IMR-90 (cell line): ENCODE results near the gene SPTY2D1.

Source experiments
- BHLHE40 ChIP-seq: fragments of 150-350 bp; IDR thresholded peaks from 2 replicates; pipeline ENCODE4 v1.6.1; 2016; ENCODE audit warnings: mild to moderate bottlenecking, low read depth, low read length
- CEBPB ChIP-seq: IDR thresholded peaks from 2 replicates; pipeline ENCODE4 v1.6.1; 2012; ENCODE audit warnings: low read depth, low read length, improper control_type of control experiment
- CHD1 ChIP-seq: IDR thresholded peaks from 2 replicates; pipeline ENCODE4 v1.6.1; 2012; ENCODE audit warnings: low read depth, low read length, improper control_type of control experiment
- CTCF ChIP-seq: conservative IDR thresholded peaks from 2 replicates; pipeline ENCODE4 v1.5.1; 2012; ENCODE audit warnings: mild to moderate bottlenecking, low read depth, low read length, improper control_type of control experiment
- MAFK ChIP-seq: IDR thresholded peaks from 2 replicates; pipeline ENCODE4 v1.6.1; 2012; ENCODE audit warnings: low read depth, low read length, improper control_type of control experiment
- MAZ ChIP-seq: IDR thresholded peaks from 2 replicates; pipeline ENCODE4 v1.6.1; 2012; ENCODE audit warnings: low read depth, mild to moderate bottlenecking, low read length, improper control_type of control experiment, moderate library complexity, borderline replicate concordance
- MXI1 ChIP-seq: IDR thresholded peaks from 2 replicates; pipeline ENCODE4 v1.6.1; 2012; ENCODE audit warnings: low read depth, mild to moderate bottlenecking, low read length, moderate library complexity, borderline replicate concordance
- POLR2A ChIP-seq: IDR thresholded peaks from 2 replicates; pipeline ENCODE4 v1.6.1; 2012; ENCODE audit warnings: mild to moderate bottlenecking, low read depth, low read length
- RAD21 ChIP-seq: IDR thresholded peaks from 2 replicates; pipeline ENCODE4 v1.6.1; 2012; ENCODE audit warnings: low read length, improper control_type of control experiment
- RCOR1 ChIP-seq: IDR thresholded peaks from 2 replicates; pipeline ENCODE4 v1.6.1; 2012; ENCODE audit warnings: mild to moderate bottlenecking, low read length, improper control_type of control experiment; ENCODE audit not compliant: insufficient replicate concordance
- RFX5 ChIP-seq: IDR thresholded peaks from 2 replicates; pipeline ENCODE4 v1.8.0; 2012; ENCODE audit warnings: low read depth, mild to moderate bottlenecking, low read length, moderate library complexity
- SMC3 ChIP-seq: fragments of 150-350 bp; IDR thresholded peaks from 2 replicates; pipeline ENCODE4 v1.6.1; 2016; ENCODE audit warnings: low read depth, mild to moderate bottlenecking, antibody characterized with exemption, low read length, moderate library complexity
- USF2 ChIP-seq: fragments of 150-350 bp; IDR thresholded peaks from 2 replicates; pipeline ENCODE4 v1.6.1; 2017; ENCODE audit warnings: mild to moderate bottlenecking, antibody characterized with exemption, low read length, low read depth

GRCh38 chr11:18594999-18595749, 39.0 kb downstream of the SPTY2D1 start:
- TF ChIP-seq CTCF (no peak), CHD1 (no peak), SMC3 (no peak), CEBPB (peak; percentile 2; the same call in 1 of the 2 replicates), BHLHE40 (peak; percentile 16; the same call in 1 of the 2 replicates), MXI1 (peak; percentile 93), POLR2A (no peak), RCOR1 (peak; percentile 77), RAD21 (no peak), MAFK (no peak), RFX5 (no peak), MAZ (no peak), USF2 (peak; percentile 63; the same call in 1 of the 2 replicates)
